Breast epithelium (tissue), 4 donors: Measurements from ENCODE around the gene BIRC6. TPM values are rescaled to one million over a fixed set of nuclear protein-coding genes. Genes with fewer than 3 reads are reported as not detected.

Source experiments
- DNase-seq, 2 donors: peaks; one replicate each; pipeline ENCODE4 v3.0.0-alpha.2; 2019; ENCODE audit warnings: low spot score in 2 of 2
- H3K27ac ChIP-seq, 2 donors: fragments of 200-600 bp; sonication (generic) in 1 of 2; one replicate each; pipeline ENCODE4 v1.5.1; 2016 to 2019; ENCODE audit warnings: mild to moderate bottlenecking in 1 of 2
- H3K27me3 ChIP-seq, 2 donors: fragments of 200-600 bp; sonication (generic) in 1 of 2; one replicate each; pipeline versions ENCODE4 v1.5.1 to v1.6.0; 2017 to 2019; ENCODE audit warnings: control low read depth in 1 of 2, mild to moderate bottlenecking in 1 of 2
- H3K36me3 ChIP-seq: fragments of 200-600 bp; one replicate; pipeline ENCODE4 v1.5.1; 2019
- H3K4me1 ChIP-seq, 2 donors: fragments of 200-600 bp; sonication (generic); one replicate each; pipeline ENCODE4 v1.5.1; 2016 to 2019; ENCODE audit warnings: control low read depth in 1 of 2
- H3K4me3 ChIP-seq, 3 donors: fragments of 200-600 bp; sonication (generic); 1 replicate in 2 of 3; 2 replicates in 1 of 3; pipeline ENCODE4 v1.5.1; 2016 to 2019; ENCODE audit warnings: mild to moderate bottlenecking in 3 of 3, moderate library complexity in 2 of 3
- H3K9me3 ChIP-seq, 2 donors: fragments of 200-600 bp; sonication (generic) in 1 of 2; one replicate each; pipeline ENCODE4 v1.5.1; 2016 to 2019; ENCODE audit warnings: control low read depth in 1 of 2
- CTCF ChIP-seq, 3 donors: fragments of 450-650 bp; IDR thresholded peaks; one replicate each; pipeline ENCODE4 v1.5.1; 2016 to 2017; ENCODE audit warnings: antibody characterized with exemption in 3 of 3, mild to moderate bottlenecking in 3 of 3, moderate library complexity in 3 of 3
- POLR2A ChIP-seq: fragments of 450-650 bp; IDR thresholded peaks from one replicate; pipeline ENCODE4 v1.6.1; 2016; ENCODE audit warnings: antibody characterized with exemption, mild to moderate bottlenecking, moderate library complexity
- POLR2AphosphoS5 ChIP-seq, 3 donors: sonication (generic); formaldehyde crosslinking; IDR thresholded peaks; one replicate each; pipeline ENCODE4 v1.6.1; 2017; ENCODE audit warnings: antibody characterized with exemption in 3 of 3
- intact Hi-C: fragments of 100-400 bp; cut with DNase I; formaldehyde crosslinking; loops from one replicate; pipeline ENCODE4 v1.15.1; 2023; ENCODE audit warnings: low total_unique reads
- total RNA-seq, 3 donors: library from RNA; depleted of rRNA; stranded (reverse); fragments of >200 nt; gene quantifications; one replicate each; pipeline ENCODE4 v1.1.0, GENCODE V29; 2016

The BIRC6 gene
- total RNA-seq, 3 donors from 2014 or later = 132 to 245 (median 152) TPM

DNA sequence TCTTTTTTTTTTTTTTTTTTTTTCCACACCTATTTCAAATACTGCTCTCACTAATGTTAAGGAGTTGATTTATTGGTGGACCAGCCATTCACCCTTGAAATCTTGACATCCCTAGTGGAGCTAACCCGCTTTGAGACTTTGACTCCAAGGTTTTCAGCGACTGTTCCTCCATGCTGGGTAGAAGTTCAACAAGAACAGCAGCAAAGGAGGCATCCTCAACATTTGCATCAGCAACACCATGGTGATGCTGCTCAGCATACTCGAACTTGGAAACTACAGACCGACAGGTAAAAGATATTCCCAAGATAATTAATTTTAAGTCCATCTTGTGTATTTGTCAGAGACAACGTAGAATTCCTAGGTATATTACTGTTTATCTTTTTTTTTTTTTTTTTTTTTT lies 74.0 kb downstream of the BIRC6 start:
- Histone ChIP-seq H3K9me3 (no peaks in the 10 kb centered on the region), H3K27ac (no peak overlapping the region), H3K36me3 (no peaks in the 10 kb centered on the region), H3K27me3 (no peaks in the 10 kb centered on the region), H3K4me3 (no peak overlapping the region), H3K4me1 (no peaks in the 10 kb centered on the region)
- TF ChIP-seq POLR2AphosphoS5 (IDR thresholded peaks at IDR 0.05) (no peak), POLR2A (no peak), CTCF (IDR thresholded peaks at IDR 0.05) (no peak)
- no peak for DNase-seq
- intact Hi-C loops = no loop called here

DNA sequence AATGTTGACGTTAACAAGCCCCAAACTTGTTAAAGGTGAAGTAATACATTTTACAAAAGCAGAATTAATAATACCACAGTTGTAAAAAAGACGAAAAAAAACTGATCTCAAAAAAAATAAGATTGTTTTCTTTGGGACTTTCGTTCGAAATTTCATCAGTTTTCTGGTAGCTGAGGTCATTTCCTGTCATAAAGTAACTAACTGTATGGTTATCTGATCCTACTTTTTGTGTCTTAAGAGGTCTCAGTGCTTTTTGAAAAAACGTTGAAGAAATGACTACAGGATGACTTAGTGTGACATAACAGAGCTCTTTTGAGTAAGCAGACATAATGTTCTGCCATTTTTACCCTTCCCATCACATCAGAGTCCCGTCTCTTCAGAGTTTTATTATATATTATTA lies 79.3 kb downstream of the BIRC6 start:
- Histone ChIP-seq H3K36me3 (no peaks in the 10 kb centered on the region), H3K27me3 (no peaks in the 10 kb centered on the region), H3K9me3 (no peaks in the 10 kb centered on the region), H3K4me3 (no peak overlapping the region), H3K27ac (no peak overlapping the region), H3K4me1 (no peaks in the 10 kb centered on the region)
- intact Hi-C loops = no loop called here
- TF ChIP-seq CTCF (IDR thresholded peaks at IDR 0.05) (no peak), POLR2AphosphoS5 (IDR thresholded peaks at IDR 0.05) (no peak), POLR2A (no peak)
- DNase-seq = no peak

DNA sequence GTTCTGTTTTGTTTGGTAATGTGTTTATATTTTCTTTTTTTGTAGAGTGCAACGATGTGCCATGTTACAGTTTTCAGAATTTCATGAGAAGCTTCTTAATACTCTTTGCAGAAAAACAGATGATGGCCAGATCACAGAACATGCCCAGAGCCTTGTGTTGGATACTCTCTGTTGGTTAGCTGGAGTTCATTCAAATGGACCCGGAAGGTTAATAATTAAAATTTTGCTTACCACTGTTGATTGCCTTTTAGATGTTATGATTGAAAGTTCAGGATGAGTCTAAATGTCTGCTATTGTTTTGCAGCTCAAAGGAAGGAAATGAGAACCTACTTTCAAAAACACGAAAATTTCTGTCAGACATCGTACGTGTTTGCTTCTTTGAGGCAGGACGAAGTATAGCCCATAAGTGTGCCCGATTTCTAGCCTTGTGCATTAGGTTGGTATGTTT lies 85.2 kb downstream of the BIRC6 start:
- DNase-seq = no peak
- Histone ChIP-seq H3K4me1 (no peaks in the 10 kb centered on the region), H3K27me3 (no peaks in the 10 kb centered on the region), H3K27ac (no peak overlapping the region), H3K9me3 (no peaks in the 10 kb centered on the region), H3K36me3 (no peaks in the 10 kb centered on the region), H3K4me3 (no peak overlapping the region)
- intact Hi-C loops = no loop called here
- TF ChIP-seq POLR2A (no peak), POLR2AphosphoS5 (IDR thresholded peaks at IDR 0.05) (no peak), CTCF (IDR thresholded peaks at IDR 0.05) (no peak)

GRCh38 chr2:32446369-32446768 lies 89.5 kb downstream of the BIRC6 start:
- Histone ChIP-seq H3K4me1 (no peaks in the 10 kb centered on the region), H3K36me3 (no peaks in the 10 kb centered on the region), H3K9me3 (no peaks in the 10 kb centered on the region), H3K27me3 (no peaks in the 10 kb centered on the region), H3K4me3 (no peak overlapping the region), H3K27ac (no peak overlapping the region)
- TF ChIP-seq CTCF (IDR thresholded peaks at IDR 0.05) (no peak), POLR2AphosphoS5 (IDR thresholded peaks at IDR 0.05) (no peak), POLR2A (no peak)
- intact Hi-C loops = no loop called here
- DNase-seq = no peak

DNA sequence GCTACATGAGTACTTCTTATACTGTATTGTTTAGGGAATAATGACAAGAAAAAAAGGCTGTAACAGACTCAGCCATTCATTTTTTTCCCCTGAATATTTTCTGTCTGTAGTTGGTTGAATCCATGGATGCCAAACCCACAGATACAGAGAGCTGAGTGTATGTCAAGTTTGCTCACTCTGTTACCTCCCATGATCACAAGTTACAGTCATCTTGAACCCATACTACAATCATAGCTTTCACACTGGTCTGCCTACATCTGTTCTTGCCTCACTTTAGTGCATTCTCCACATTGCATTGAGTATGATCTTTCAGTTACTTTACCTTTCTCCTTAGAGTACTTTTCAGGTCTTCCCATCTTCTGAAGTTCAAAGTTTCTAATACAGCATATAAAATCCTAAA lies 94.0 kb downstream of the BIRC6 start:
- no peak for DNase-seq
- Histone ChIP-seq H3K27me3 (no peaks in the 10 kb centered on the region), H3K36me3 (no peaks in the 10 kb centered on the region), H3K4me3 (no peak overlapping the region), H3K9me3 (no peaks in the 10 kb centered on the region), H3K4me1 (no peaks in the 10 kb centered on the region), H3K27ac (no peak overlapping the region)
- TF ChIP-seq CTCF (IDR thresholded peaks at IDR 0.05) = no peak
- TF ChIP-seq POLR2AphosphoS5 (IDR thresholded peaks at IDR 0.05) = no peak
- TF ChIP-seq POLR2A = no peak
- intact Hi-C loops = no loop called here
